Stromal cell of bone marrow (primary cell): Measurements from ENCODE around the gene NCAPD2.
"Not testable (repeated sequence)": the region's sequence is repeated elsewhere in the genome, so short reads cannot be mapped to it uniquely, and the experiment has no call there.

ENCODE experiments used
- DNase-seq: peaks from one replicate; pipeline ENCODE4 v3.0.0-alpha.2; 2012; ENCODE audit warnings: low read depth

NCAPD2 gene

GRCh38 chr12:6463216-6463615 lies 30.7 kb upstream of the NCAPD2 start:
- DNase-seq = no peak

- DNase-seq = no peak
Observed at GRCh38 chr12:6463858-6464257, 30.0 kb upstream of the NCAPD2 start.

GRCh38 chr12:6464531-6464930 lies 29.4 kb upstream of the NCAPD2 start:
- no peak for DNase-seq

DNA sequence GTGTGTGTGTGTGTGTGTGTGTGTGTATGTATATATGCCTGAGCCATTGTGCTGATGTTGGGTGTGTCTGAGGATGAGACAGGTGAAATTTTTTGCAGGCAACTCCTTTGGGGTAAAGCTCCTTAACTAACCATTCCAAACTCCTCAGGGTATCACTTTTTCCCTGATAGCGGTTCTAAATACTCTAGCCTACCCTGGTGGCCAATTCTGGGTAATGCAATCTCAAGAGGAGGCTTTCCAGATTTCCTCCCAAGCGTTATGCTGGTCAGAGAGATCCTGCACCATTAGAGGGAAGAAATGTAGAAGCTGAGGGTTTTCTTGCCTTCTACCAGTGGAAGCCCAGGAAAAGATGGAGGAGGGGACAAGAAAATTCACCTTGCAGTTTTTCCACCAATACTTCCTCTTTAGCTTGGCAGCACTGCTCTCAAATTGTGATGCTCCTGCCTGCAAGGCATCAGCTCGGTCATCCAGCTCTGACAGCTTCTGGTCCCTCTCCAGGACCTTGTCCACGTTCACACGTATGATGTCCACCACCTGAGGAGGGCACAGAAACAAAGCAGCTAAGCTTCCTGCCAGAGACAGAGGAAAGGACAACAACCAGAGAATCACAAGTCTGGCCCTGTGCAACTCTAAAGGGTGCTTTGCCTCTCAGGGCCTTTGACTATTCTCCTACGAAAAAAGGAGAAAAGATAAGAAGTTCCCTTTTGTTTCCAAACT lies 28.3 kb upstream of the NCAPD2 start:
- no peak for DNase-seq

DNA sequence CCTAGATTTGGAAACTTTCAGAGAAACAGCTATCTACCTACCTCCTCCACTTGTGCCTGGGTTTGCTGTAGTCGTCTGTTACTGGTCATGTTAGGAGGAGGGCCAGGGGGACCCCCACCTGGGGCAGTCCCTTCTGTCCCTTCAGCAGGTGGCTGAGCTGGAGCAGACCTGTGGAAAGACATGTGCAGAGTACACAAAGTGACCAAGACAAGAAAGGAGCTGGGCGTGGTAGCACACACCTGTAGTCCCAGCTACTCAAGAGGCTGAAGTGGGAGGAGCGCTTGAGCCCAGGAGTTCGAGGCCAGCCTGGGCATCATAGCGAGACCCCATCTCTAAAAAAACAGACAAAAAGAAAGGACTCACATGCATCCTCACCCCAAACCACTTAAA lies 27.7 kb upstream of the NCAPD2 start:
- DNase-seq = no peak

DNA sequence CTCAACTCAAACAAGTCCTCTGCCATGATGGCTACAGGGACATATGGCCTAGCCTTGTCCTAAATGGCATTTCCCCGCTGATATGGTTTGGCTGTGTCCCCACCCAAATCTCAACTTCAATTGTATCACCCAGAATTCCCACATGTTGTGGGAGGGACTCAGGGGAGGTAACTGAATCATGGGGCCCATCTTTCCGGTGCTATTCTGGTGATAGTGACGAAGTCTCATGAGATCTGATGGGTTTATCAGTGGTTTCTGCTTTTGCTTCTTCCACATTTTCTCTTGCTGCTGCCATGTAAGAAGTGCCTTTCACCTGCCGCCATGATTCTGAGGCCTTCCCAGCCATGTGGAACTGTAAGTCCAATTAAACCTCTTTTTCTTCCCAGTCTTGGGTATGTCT lies 27.2 kb upstream of the NCAPD2 start:
- not testable (repeated sequence) for DNase-seq

DNA sequence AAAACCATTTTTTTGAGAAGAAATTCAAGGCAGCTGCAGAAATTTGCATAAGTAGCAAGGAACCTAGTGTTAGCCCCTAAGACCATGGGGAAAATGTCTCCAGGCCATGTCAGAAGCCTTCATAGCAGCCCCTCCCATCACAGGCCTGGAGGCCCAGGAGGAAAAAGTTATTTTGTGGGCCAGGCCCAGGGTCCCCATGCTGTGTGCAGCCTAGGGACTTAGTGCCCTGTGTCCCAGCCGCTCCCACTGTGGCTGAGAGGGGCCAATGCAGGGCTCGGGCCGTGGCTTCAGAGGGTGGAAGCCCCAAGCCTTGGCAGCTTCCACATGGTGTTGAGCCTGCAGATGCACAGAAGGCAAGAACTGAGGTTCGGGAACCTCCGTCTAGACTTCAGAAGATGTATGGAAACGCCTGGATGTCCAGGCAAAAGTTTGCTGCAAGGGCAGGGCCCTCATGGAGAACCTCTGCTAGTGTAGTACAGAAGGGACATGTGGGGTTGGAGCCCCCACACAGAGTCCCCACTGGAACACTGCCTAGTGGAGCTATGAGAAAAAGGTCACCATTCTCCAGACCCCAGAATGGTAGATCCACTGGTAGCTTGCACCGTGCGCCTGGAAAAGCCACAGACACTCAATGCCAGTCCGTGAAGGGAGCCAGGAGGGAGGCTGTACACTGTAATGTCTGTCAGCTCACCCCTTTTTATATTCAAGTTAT lies 26.2 kb upstream of the NCAPD2 start:
- DNase-seq = not testable (repeated sequence)

- no peak for DNase-seq
Observed at GRCh38 chr12:6468283-6468575, 25.7 kb upstream of the NCAPD2 start.

DNA sequence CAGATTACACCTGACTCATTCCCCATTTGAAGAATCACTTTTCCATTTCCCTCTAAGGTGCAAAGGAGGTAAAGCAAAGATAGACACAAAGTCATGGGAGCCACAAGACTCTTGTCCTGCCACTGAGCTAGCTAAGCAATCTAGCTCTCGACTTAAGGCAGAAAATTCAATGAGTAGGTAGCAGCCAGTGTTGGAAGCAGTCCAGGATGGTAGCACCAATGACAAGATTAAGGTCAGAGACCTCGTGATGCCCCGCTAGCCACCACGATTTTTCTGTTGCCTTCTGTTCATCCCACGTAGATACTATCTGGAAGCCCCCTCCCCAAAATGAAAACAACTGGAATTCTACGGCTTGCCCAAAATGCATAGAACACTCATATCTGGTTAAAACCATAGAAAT lies 24.8 kb upstream of the NCAPD2 start:
- no peak for DNase-seq

DNA sequence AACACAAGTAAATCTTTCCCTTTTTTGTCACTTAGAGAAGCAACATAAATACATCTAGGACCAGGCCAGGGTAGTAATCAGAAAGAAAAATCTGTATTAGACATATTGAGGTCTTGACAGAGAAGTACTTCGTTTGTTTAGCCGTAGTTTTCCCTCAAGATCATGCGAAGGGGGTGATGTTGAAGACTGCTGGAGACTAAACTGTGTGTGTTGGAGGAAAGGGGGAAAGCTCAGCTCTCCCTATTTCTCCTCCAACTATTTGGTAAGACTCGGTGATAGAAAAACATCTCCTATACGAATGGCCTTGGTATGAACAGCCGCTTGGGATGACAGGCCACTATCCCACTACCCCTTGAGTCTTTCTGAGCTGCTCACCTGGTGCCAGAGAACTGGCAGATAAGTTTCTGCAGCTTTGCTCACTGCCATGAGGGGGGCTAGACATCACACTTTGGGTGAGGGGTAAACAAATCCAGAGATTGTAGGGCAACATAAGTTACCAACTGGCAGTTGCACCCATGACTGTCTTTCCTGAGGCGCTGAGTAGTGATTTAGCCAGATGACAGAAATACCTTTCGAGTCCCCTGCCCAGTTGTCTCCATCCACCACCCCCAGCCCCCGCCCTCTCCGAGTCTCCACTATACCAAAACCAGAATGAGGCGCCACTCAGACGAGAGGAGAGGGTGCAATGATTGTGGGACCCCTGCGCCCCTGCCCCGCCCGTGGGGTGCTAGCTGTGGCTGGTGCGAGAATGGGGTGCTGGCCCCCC lies 24.1 kb upstream of the NCAPD2 start:
- DNase-seq = no peak

- peak; percentile 95 for DNase-seq
Observed at GRCh38 chr12:6470375-6471163, 23.3 kb upstream of the NCAPD2 start, which contains the start of gene VAMP1. Gene VAMP1, minus strand, starts transcription at chr12:6470677. Its CDS starts 146 bp downstream, at chr12:6470531.

DNA sequence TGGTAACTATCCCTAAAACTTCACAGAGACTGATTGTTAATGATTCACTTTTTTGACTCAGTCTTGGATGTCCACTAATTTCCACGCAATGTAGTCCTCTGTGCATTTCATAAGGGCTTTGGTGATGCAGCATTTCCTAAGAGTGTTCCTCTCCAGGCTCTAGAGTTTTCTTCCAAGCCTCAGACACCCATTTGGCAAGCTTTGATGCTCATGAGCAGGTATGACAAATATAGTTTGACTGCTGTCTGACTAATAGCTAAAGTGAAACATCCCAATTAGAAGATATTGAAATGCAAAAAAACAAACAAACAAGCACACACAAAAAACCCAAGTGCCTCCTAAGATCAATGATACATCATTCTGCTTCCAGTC lies 21.9 kb upstream of the NCAPD2 start:
- peak; percentile 59 for DNase-seq

GRCh38 chr12:6472491-6472890 lies 21.4 kb upstream of the NCAPD2 start:
- DNase-seq = no peak

DNA sequence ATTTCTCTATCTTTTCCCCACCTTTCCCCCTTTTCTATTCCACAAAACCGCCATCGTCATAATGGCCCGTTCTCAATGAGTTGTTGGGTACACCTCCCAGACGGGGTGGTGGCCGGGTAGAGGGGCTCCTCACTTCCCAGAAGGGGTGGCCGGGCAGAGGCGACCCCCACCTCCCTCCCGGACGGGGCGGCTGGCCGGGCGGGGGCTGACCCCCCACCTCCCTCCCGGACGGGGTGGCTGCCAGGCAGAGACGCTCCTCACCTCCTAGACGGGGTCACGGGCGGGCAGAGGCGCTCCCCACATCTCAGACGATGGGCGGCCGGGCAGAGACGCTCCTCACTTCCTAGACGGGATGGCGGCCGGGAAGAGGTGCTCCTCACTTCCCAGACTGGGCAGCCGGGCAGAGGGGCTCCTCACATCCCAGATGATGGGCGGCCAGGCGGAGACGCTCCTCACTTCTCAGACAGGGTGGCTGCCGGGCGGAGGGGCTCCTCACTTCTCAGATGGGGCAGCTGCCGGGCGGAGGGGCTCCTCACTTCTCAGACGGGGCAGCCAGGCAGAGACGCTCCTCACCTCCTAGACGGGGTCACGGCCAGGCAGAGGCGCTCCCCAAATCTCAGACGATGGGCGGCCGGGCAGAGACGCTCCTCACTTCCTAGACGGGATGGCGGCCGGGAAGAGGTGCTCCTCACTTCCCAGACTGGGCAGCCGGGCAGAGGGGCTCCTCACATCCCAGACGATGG lies 18.5 kb upstream of the NCAPD2 start:
- not testable (repeated sequence) for DNase-seq

DNA sequence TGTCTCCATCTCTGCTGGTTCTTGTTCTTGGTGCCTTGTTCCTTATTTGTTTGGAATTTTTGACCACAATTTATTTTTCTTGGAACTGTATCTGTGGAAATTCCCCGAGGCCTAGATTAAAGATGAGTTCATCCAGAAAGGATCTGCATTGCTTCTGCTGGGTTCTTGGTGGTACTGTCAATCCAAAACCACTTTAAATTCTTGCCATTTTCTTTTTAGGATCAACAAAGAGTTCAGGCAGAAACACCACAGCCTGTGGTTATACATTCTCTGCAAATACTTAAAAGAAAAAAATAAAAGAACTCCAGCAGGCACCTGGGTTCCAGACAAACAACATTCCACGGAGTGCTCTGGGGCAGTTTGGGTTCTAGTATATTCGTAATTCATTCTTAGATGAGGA lies 17.4 kb upstream of the NCAPD2 start:
- peak; percentile 46 for DNase-seq

GRCh38 chr12:6477601-6478377 lies 16.1 kb upstream of the NCAPD2 start:
- not testable (repeated sequence) for DNase-seq

GRCh38 chr12:6478416-6478815 lies 15.5 kb upstream of the NCAPD2 start:
- DNase-seq = no peak

GRCh38 chr12:6488240-6488639 lies 5.7 kb upstream of the NCAPD2 start:
- no peak for DNase-seq

DNA sequence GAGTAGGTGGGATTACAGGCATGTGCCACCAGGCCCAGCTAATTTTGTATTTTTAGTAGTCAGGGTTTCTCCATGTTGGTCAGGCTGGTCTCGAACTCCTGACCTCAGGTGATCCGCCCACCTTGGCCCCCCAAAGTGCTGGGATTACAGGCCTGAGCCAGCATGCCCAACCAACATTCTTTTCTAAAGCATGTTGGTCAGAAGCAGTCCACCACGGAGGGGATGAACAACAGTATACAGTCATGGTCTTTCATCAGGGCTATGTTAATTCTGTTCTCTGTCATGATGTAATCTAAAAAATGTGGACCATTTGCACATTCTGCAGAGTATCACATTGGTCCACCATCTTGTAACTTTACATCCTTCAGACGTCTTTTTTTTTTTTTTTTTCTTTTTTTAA lies 4.5 kb upstream of the NCAPD2 start:
- DNase-seq = no peak

GRCh38 chr12:6490673-6491072 lies 3.2 kb upstream of the NCAPD2 start:
- DNase-seq = not testable (repeated sequence)
